Mesenchymal stem cell (in vitro differentiated cells and primary cell): ENCODE data around the gene ADTRP.

ENCODE experiments used
- DNase-seq: peaks from one replicate; pipeline ENCODE4 v3.0.0-alpha.2; 2013
- H2AFZ ChIP-seq: one replicate; pipeline ENCODE4 v1.6.1; 2013; ENCODE audit warnings: low read depth, mild to moderate bottlenecking, control low read depth, inconsistent platforms, low read length, moderate library complexity
- H2AK5ac ChIP-seq: 2 replicates; pipeline ENCODE4 v1.6.1; 2013; ENCODE audit warnings: low read length, moderate library complexity, mild to moderate bottlenecking, inconsistent platforms; ENCODE audit not compliant: severe bottlenecking
- H2BK120ac ChIP-seq: one replicate; pipeline ENCODE4 v1.6.1; 2013; ENCODE audit warnings: low read depth, mild to moderate bottlenecking, inconsistent platforms, low read length, moderate library complexity
- H2BK12ac ChIP-seq, 2 experiments: one replicate each; pipeline ENCODE4 v1.6.1; 2013; ENCODE audit warnings: inconsistent platforms in 2 of 2, low read length in 2 of 2, mild to moderate bottlenecking in 2 of 2, moderate library complexity in 2 of 2, control low read depth in 1 of 2
- H2BK15ac ChIP-seq: one replicate; pipeline ENCODE4 v1.6.1; 2013; ENCODE audit warnings: mild to moderate bottlenecking, low read depth, inconsistent platforms; ENCODE audit not compliant: poor library complexity, severe bottlenecking
- H2BK5ac ChIP-seq: 2 replicates; pipeline ENCODE4 v1.6.1; 2013; ENCODE audit warnings: low read depth, mild to moderate bottlenecking, low read length, control low read depth, inconsistent platforms; ENCODE audit not compliant: poor library complexity, severe bottlenecking
- H3K14ac ChIP-seq, 2 experiments: one replicate each; pipeline ENCODE4 v1.6.1; 2013; ENCODE audit warnings: inconsistent platforms in 2 of 2, low read length in 2 of 2, control low read depth in 1 of 2, mild to moderate bottlenecking in 1 of 2, moderate library complexity in 1 of 2
- H3K18ac ChIP-seq, 2 experiments: one replicate each; pipeline ENCODE4 v1.6.1; 2013; ENCODE audit warnings: inconsistent platforms in 2 of 2, low read length in 2 of 2, control low read depth in 1 of 2, low read depth in 1 of 2, mild to moderate bottlenecking in 1 of 2
- H3K23ac ChIP-seq, 2 experiments: one replicate each; pipeline ENCODE4 v1.6.1; 2013; ENCODE audit warnings: inconsistent platforms in 2 of 2, low read length in 2 of 2, mild to moderate bottlenecking in 2 of 2, moderate library complexity in 2 of 2, control low read depth in 1 of 2
- H3K27ac ChIP-seq: 2 replicates; pipeline ENCODE4 v1.5.1; 2013; ENCODE audit warnings: mild to moderate bottlenecking, moderate library complexity, low read length, control low read depth, inconsistent platforms; ENCODE audit not compliant: poor library complexity, severe bottlenecking
- H3K27me3 ChIP-seq, 2 experiments: 2 replicates each; pipeline versions ENCODE4 v1.6.1 to v1.7.0; 2013; ENCODE audit warnings: low read length in 2 of 2, mild to moderate bottlenecking in 2 of 2, moderate library complexity in 2 of 2, control low read depth in 1 of 2, inconsistent platforms in 1 of 2; ENCODE audit not compliant: control insufficient read depth in 1 of 2, insufficient read depth in 1 of 2
- H3K36me3 ChIP-seq, 2 experiments: 2 replicates each; pipeline versions ENCODE4 v1.6.1 to v1.7.0; 2013; ENCODE audit warnings: low read length in 2 of 2, control low read depth in 1 of 2, inconsistent platforms in 1 of 2, low read depth in 1 of 2, mild to moderate bottlenecking in 1 of 2; ENCODE audit not compliant: insufficient read depth in 2 of 2, control insufficient read depth in 1 of 2
- H3K4ac ChIP-seq, 2 experiments: one replicate each; pipeline ENCODE4 v1.6.1; 2013; ENCODE audit warnings: inconsistent platforms in 2 of 2, low read length in 2 of 2, mild to moderate bottlenecking in 2 of 2, moderate library complexity in 2 of 2, control low read depth in 1 of 2, low read depth in 1 of 2
- H3K4me1 ChIP-seq: 2 replicates; pipeline ENCODE4 v1.6.1; 2013; ENCODE audit warnings: low read depth, low read length, control low read depth; ENCODE audit not compliant: control insufficient read depth, insufficient read depth
- H3K4me2 ChIP-seq: 2 replicates; pipeline ENCODE4 v1.6.1; 2013; ENCODE audit warnings: low read length, mild to moderate bottlenecking, inconsistent platforms; ENCODE audit not compliant: poor library complexity, severe bottlenecking
- H3K4me3 ChIP-seq, 2 experiments: 2 replicates each; pipeline versions ENCODE4 v1.5.1 to v1.7.0; 2013; ENCODE audit warnings: low read length in 2 of 2, mild to moderate bottlenecking in 2 of 2, control low read depth in 1 of 2, low read depth in 1 of 2; ENCODE audit not compliant: insufficient read depth in 1 of 2
- H3K79me1 ChIP-seq: replicated peaks from 2 replicates; pipeline ENCODE4 v1.6.1; 2013; ENCODE audit warnings: mild to moderate bottlenecking, control low read depth, low read length, inconsistent platforms; ENCODE audit not compliant: poor library complexity, severe bottlenecking
- H3K9ac ChIP-seq: 2 replicates; pipeline ENCODE4 v1.7.0; 2013; ENCODE audit warnings: mild to moderate bottlenecking, low read length, moderate library complexity
- H3K9me3 ChIP-seq: 2 replicates; pipeline ENCODE4 v1.7.0; 2013; ENCODE audit warnings: mild to moderate bottlenecking, low read length; ENCODE audit not compliant: control insufficient read depth
- H4K8ac ChIP-seq: one replicate; pipeline ENCODE4 v1.6.1; 2013; ENCODE audit warnings: inconsistent platforms, mild to moderate bottlenecking, low read length, moderate library complexity
- H4K91ac ChIP-seq: one replicate; pipeline ENCODE4 v1.6.1; 2013; ENCODE audit warnings: mild to moderate bottlenecking, low read length, inconsistent platforms
- WGBS: methylation state at CpG from one replicate; pipeline ENCODE4 v1.1.7; 2013; ENCODE audit warnings: mixed read lengths; 5-methylcytosine and 5-hydroxymethylcytosine counted together

Gene ADTRP

DNA sequence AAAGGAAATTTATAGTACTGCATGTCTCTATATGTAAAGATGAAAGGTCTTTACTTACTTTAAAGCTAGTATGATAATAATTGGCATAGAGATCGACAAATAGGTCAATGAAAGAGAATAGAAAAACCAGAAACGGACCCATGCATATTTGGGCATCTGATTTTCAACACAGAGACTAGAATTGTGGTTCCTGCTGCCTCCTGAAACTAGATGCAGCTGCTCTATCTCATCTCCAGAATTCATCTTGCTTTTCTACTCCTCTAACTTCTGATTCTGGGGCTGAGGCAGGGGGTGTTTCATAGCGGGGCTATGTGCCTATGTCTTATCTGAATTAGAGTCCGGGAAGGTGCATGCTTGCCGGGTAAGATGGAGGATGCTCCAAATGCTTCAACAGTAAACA is 105.9 kb downstream of the ADTRP start:
- H2BK120ac ChIP-seq: no peak overlapping the region
- no peak overlapping the region for H3K4ac ChIP-seq
- H2BK12ac ChIP-seq: peak overlapping the region in 1 of 2 experiments; percentile 24
- no peak overlapping the region for H3K4me2 ChIP-seq
- no peak overlapping the region for H3K14ac ChIP-seq
- peak overlapping the region; percentile 32 for H3K27ac ChIP-seq
- H3K36me3 ChIP-seq: no peaks in the 10 kb centered on the region
- no peak overlapping the region for H3K4me3 ChIP-seq
- H3K18ac ChIP-seq: no peak overlapping the region
- no peaks in the 10 kb centered on the region for H3K4me1 ChIP-seq
- no peak overlapping the region for H4K91ac ChIP-seq
- no peaks in the 10 kb centered on the region for H3K27me3 ChIP-seq
- H2AFZ ChIP-seq: no peak overlapping the region
- WGBS: 95% methylated on average over 5 of the region's 5 CpGs
- H3K9me3 ChIP-seq: no peaks in the 10 kb centered on the region
- no peak for DNase-seq
- no peak overlapping the region for H4K8ac ChIP-seq
- peak overlapping the region; percentile 26 for H2BK15ac ChIP-seq
- H3K23ac ChIP-seq: no peak overlapping the region
- H3K79me1 ChIP-seq: no peaks in the 10 kb centered on the region
- no peak overlapping the region for H3K9ac ChIP-seq
- H2AK5ac ChIP-seq: peak overlapping the region; percentile 63
- H2BK5ac ChIP-seq: no peak overlapping the region

DNA sequence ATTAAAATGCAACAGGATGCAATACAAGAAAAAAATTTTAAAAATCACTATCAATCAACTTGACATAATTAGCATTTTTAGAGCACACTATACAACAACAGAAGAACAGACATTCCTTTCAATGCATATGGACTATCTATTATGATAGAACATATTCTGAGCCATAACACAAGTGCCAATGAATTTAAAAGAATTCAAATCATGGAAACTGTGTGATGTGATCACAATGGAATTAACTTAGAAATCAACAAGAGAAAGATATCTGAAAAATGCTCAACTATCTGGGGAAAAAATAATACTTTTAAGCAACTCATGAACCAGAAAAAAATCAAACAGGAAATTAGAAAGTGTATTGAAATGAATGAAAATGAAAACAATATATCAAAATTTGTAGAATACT is 106.3 kb downstream of the ADTRP start:
- Histone ChIP-seq H3K4ac (no peak overlapping the region), H3K14ac (no peak overlapping the region), H3K79me1 (no peaks in the 10 kb centered on the region), H3K9me3 (no peaks in the 10 kb centered on the region), H3K18ac (no peak overlapping the region), H3K9ac (no peak overlapping the region), H4K8ac (no peak overlapping the region), H4K91ac (no peak overlapping the region), H2BK120ac (no peak overlapping the region), H3K27me3 (no peaks in the 10 kb centered on the region), H2AFZ (no peak overlapping the region), H2AK5ac (no peak overlapping the region), H3K4me2 (no peak overlapping the region), H3K23ac (no peak overlapping the region), H3K4me3 (no peak overlapping the region), H2BK5ac (no peak overlapping the region), H2BK15ac (no peak overlapping the region), H3K27ac (no peak overlapping the region), H2BK12ac (no peak overlapping the region), H3K4me1 (no peaks in the 10 kb centered on the region), H3K36me3 (no peaks in the 10 kb centered on the region)
- DNase-seq: no peak

DNA sequence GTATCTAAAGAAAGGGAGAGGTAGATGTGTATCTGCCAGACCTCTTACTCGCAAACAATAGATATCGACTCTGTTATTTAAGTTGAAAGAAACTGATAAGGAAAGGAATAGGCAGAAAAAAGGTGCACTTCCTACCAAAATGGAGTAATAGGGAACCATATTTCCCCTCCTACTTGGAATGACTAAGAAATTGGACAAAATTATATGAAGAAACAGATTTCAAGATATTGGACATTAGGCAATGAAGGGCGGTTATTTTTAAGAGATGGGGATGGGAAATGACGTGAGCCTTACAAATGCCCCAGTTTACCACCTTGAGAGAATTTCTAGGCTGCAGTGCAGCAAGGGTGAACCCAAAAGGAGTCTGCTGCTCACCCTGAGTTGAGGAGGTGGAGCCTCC is 108.9 kb downstream of the ADTRP start:
- Histone ChIP-seq H3K36me3 (no peaks in the 10 kb centered on the region), H3K9ac (no peak overlapping the region), H3K27me3 (no peaks in the 10 kb centered on the region), H4K91ac (no peak overlapping the region), H2BK5ac (no peak overlapping the region), H3K9me3 (no peaks in the 10 kb centered on the region), H3K23ac (no peak overlapping the region), H3K14ac (no peak overlapping the region), H3K4me1 (no peaks in the 10 kb centered on the region), H3K4me2 (no peak overlapping the region), H3K18ac (no peak overlapping the region), H2BK12ac (no peak overlapping the region), H2BK120ac (no peak overlapping the region), H3K4ac (no peak overlapping the region), H3K27ac (no peak overlapping the region), H4K8ac (no peak overlapping the region), H2AFZ (no peak overlapping the region), H2BK15ac (no peak overlapping the region), H3K79me1 (no peaks in the 10 kb centered on the region), H3K4me3 (no peak overlapping the region), H2AK5ac (no peak overlapping the region)
- 100% methylated on average over 4 of the region's 4 CpGs for WGBS
- no peak for DNase-seq

DNA sequence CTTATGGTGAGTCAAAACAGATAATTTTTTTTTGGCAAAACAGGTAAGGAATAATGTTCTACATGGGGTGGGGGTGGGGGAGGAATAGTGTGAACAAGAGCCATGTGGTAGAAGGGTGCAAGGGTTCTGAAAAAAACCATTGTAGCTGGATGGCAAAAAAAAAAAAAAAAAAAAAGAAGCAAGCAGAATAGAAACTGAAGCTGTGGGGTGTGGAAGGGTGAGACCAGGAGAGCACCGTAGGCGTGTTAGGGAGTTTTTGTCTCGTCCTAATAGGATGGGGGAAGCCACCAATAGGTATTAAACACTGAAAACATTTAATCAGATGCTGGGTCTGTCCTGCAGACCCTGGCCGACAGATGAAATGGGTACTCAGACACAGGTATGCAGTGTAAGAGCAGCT is 110.1 kb downstream of the ADTRP start:
- Histone ChIP-seq H3K9me3 (no peaks in the 10 kb centered on the region), H2BK15ac (no peak overlapping the region), H3K79me1 (no peaks in the 10 kb centered on the region), H3K27me3 (no peaks in the 10 kb centered on the region), H3K4me1 (no peaks in the 10 kb centered on the region), H3K9ac (no peak overlapping the region), H3K4me3 (no peak overlapping the region), H3K27ac (no peak overlapping the region), H4K8ac (no peak overlapping the region), H3K23ac (no peak overlapping the region), H3K36me3 (no peaks in the 10 kb centered on the region), H3K14ac (no peak overlapping the region), H2AK5ac (no peak overlapping the region), H2BK120ac (no peak overlapping the region), H3K4ac (no peak overlapping the region), H2AFZ (no peak overlapping the region), H2BK5ac (no peak overlapping the region), H3K18ac (no peak overlapping the region), H3K4me2 (no peak overlapping the region), H2BK12ac (no peak overlapping the region), H4K91ac (no peak overlapping the region)
- WGBS: 100% methylated on average over 4 of the region's 4 CpGs
- DNase-seq: no peak
